Neural cell (in vitro differentiated cells): ENCODE results near the gene CSTB. TPM values are rescaled to one million over a fixed set of nuclear protein-coding genes. Genes with fewer than 3 reads are reported as not detected.

Experiments used
- H2AFZ ChIP-seq: fragments of 200-600, 300-800 bp; sonication (generic), shearing (Covaris generic); 2 replicates; pipeline ENCODE4 v1.6.0; 2014; ENCODE audit warnings: low read depth, mild to moderate bottlenecking, antibody characterized with exemption, low read length, moderate library complexity
- H3F3A ChIP-seq: fragments of 200-600 bp; shearing (Covaris generic); 2 replicates; pipeline ENCODE4 v1.6.1; 2016; ENCODE audit warnings: mild to moderate bottlenecking, moderate library complexity, mixed read lengths, antibody characterized with exemption, low read length; ENCODE audit not compliant: insufficient read depth, poor library complexity, severe bottlenecking
- H3K27ac ChIP-seq: fragments of 200-600, 300-800 bp; sonication (generic), shearing (Covaris generic); 2 replicates; pipeline ENCODE4 v1.5.1; 2014; ENCODE audit warnings: mild to moderate bottlenecking, low read length, moderate library complexity
- H3K27me3 ChIP-seq: fragments of 300-800, 200-600 bp; sonication (generic), shearing (Covaris generic); 2 replicates; pipeline ENCODE4 v1.6.0; 2014; ENCODE audit warnings: mild to moderate bottlenecking, low read depth, low read length, moderate library complexity; ENCODE audit not compliant: insufficient read depth
- H3K36me3 ChIP-seq: fragments of 300-800, 200-600 bp; sonication (generic), shearing (Covaris generic); 2 replicates; pipeline ENCODE4 v1.5.1; 2014; ENCODE audit warnings: mild to moderate bottlenecking, antibody characterized with exemption, low read length, moderate library complexity; ENCODE audit not compliant: insufficient read depth
- H3K4me2 ChIP-seq: fragments of 300-800, 200-600 bp; sonication (generic), shearing (Covaris generic); 2 replicates; pipeline ENCODE4 v1.6.0; 2014; ENCODE audit warnings: mild to moderate bottlenecking, low read length
- H3K4me3 ChIP-seq: fragments of 300-800, 200-600 bp; sonication (generic), shearing (Covaris generic); 2 replicates; pipeline ENCODE4 v1.5.1; 2014; ENCODE audit warnings: mild to moderate bottlenecking, low read length, moderate library complexity
- H3K79me2 ChIP-seq: fragments of 200-600 bp; shearing (Covaris generic); replicated peaks from 2 replicates; pipeline ENCODE4 v1.6.0; 2014; ENCODE audit warnings: mild to moderate bottlenecking, low read length, moderate library complexity; ENCODE audit not compliant: insufficient read depth
- H3K9ac ChIP-seq: fragments of 300-800, 200-600 bp; sonication (generic), shearing (Covaris generic); 2 replicates; pipeline ENCODE4 v1.6.1; 2016; ENCODE audit warnings: mild to moderate bottlenecking, low read length, mixed read lengths
- H3K9me2 ChIP-seq: fragments of 200-600 bp; shearing (Covaris generic); 2 replicates; pipeline ENCODE4 v1.6.1; 2016; ENCODE audit warnings: mild to moderate bottlenecking, low read length, mixed read lengths; ENCODE audit not compliant: insufficient read depth
- H3K9me3 ChIP-seq: fragments of 200-600, 300-800 bp; sonication (generic), shearing (Covaris generic); 2 replicates; pipeline ENCODE4 v1.6.1; 2016; ENCODE audit warnings: mild to moderate bottlenecking, mixed run types, low read length, moderate library complexity, mixed read lengths
- H4K20me1 ChIP-seq: fragments of 200-600 bp; shearing (Covaris generic); 2 replicates; pipeline ENCODE4 v1.6.1; 2016; ENCODE audit warnings: mild to moderate bottlenecking, mixed run types; ENCODE audit not compliant: insufficient read depth
- EP300 ChIP-seq: fragments of 450-650 bp; conservative IDR thresholded peaks from 2 replicates; pipeline ENCODE4 v1.6.1; 2014; ENCODE audit warnings: antibody characterized with exemption, mild to moderate bottlenecking, moderate library complexity; ENCODE audit not compliant: poor library complexity, severe bottlenecking
- EZH2 ChIP-seq: fragments of 200-600, 300-800 bp; shearing (Covaris generic), sonication (generic); IDR thresholded peaks from 2 replicates; pipeline ENCODE4 v1.6.1; 2014; ENCODE audit warnings: antibody characterized with exemption, low read length, borderline replicate concordance, mild to moderate bottlenecking; ENCODE audit not compliant: insufficient read depth, poor library complexity, severe bottlenecking
- MXI1 ChIP-seq: fragments of 450-650 bp; conservative IDR thresholded peaks from 2 replicates; pipeline ENCODE4 v1.6.1; 2014; ENCODE audit warnings: antibody characterized with exemption, mild to moderate bottlenecking; ENCODE audit not compliant: poor library complexity, severe bottlenecking
- POLR2AphosphoS5 ChIP-seq: IDR thresholded peaks from 2 replicates; pipeline ENCODE4 v1.6.1; 2012
- RAD21 ChIP-seq: fragments of 450-650 bp; conservative IDR thresholded peaks from 2 replicates; pipeline ENCODE4 v1.6.1; 2014; ENCODE audit warnings: antibody characterized with exemption, mild to moderate bottlenecking, moderate library complexity
- REST ChIP-seq: IDR thresholded peaks from 2 replicates; pipeline ENCODE4 v1.6.1; 2012; ENCODE audit warnings: borderline replicate concordance
- SMC3 ChIP-seq: fragments of 450-650 bp; conservative IDR thresholded peaks from 2 replicates; pipeline ENCODE4 v1.6.1; 2014; ENCODE audit warnings: antibody characterized with exemption, mild to moderate bottlenecking, moderate library complexity; ENCODE audit not compliant: poor library complexity
- TAF1 ChIP-seq: IDR thresholded peaks from 2 replicates; pipeline ENCODE4 v1.6.1; 2012; ENCODE audit warnings: low read depth
- polyA plus RNA-seq: library from polyadenylated mRNA; depleted of rRNA; stranded (reverse); fragments of >200 nt; gene quantifications from 2 replicates; pipeline ENCODE4 v1.2.3, GENCODE V29; 2014
- TF ChIP-seq, protein P1 (sequence below): fragments of 450-650 bp; IDR thresholded peaks from 2 replicates; pipeline ENCODE4 v1.5.1; 2014; ENCODE audit warnings: antibody characterized with exemption, mild to moderate bottlenecking, moderate library complexity; ENCODE audit not compliant: poor library complexity, severe bottlenecking

The CSTB gene
- polyA plus RNA-seq, 1 donor from 2014 or later, result 9.7 TPM

GRCh38 chr21:43740497-43741156 lies 35.5 kb downstream of the CSTB start:
- Histone ChIP-seq H2AFZ (no peak overlapping the region), H3K36me3 (no peaks in the 10 kb centered on the region), H3K27me3 (no peaks in the 10 kb centered on the region), H3K9ac (no peak overlapping the region), H4K20me1 (no peaks in the 10 kb centered on the region), H3K79me2 (no peaks in the 10 kb centered on the region), H3K4me2 (no peak overlapping the region), H3K4me3 (no peak overlapping the region), H3K9me3 (no peaks in the 10 kb centered on the region), H3F3A (no peaks in the 10 kb centered on the region), H3K9me2 (no peaks in the 10 kb centered on the region), H3K27ac (no peak overlapping the region)
- no peak for TF ChIP-seq TAF1

DNA sequence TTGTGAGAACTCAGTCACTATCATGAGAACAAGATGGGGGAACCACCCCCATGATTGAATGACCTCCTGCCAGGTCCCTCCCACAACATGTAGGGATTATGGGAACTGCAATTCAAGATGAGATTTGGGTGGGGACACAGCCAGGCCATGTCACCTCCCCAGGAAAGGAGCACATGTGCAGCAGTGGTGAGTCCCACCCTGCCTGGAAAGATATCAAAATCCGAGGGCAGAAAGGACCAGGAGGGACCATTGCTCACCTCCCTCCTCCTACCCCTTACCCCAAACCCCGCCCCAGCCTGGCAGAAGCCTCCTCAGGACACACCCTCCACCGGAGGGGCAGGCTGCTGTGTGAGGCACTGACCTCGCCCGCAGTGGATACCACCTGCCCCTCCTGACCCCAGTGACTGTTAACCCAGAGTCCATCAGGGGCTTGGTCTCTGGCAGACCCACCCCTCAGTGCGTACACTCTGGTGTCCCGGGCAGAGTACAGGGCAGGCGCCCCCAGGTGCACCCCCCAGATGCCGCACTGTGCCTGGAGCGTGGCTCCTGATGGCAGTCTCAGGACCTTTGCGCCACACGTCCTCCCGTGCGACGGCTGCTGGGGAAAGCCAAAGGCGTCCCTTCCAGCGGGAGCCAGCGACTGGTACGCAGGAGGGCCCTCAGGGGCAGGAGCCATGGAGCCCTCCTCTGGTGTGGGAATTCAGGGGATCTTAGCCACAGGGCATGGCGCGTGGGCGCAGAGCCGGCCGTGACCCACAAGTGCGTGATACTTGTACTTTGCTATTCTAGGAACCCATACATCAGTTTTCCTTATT lies 36.3 kb downstream of the CSTB start:
- TF ChIP-seq, protein P1, sequence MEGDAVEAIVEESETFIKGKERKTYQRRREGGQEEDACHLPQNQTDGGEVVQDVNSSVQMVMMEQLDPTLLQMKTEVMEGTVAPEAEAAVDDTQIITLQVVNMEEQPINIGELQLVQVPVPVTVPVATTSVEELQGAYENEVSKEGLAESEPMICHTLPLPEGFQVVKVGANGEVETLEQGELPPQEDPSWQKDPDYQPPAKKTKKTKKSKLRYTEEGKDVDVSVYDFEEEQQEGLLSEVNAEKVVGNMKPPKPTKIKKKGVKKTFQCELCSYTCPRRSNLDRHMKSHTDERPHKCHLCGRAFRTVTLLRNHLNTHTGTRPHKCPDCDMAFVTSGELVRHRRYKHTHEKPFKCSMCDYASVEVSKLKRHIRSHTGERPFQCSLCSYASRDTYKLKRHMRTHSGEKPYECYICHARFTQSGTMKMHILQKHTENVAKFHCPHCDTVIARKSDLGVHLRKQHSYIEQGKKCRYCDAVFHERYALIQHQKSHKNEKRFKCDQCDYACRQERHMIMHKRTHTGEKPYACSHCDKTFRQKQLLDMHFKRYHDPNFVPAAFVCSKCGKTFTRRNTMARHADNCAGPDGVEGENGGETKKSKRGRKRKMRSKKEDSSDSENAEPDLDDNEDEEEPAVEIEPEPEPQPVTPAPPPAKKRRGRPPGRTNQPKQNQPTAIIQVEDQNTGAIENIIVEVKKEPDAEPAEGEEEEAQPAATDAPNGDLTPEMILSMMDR, result no peak
- TF ChIP-seq SMC3, result no peak
- TF ChIP-seq MXI1, result no peak
- no peak for TF ChIP-seq TAF1
- no peak for TF ChIP-seq EP300
- TF ChIP-seq EZH2, result no peak
- TF ChIP-seq RAD21, result no peak
- no peak for TF ChIP-seq REST
- TF ChIP-seq POLR2AphosphoS5, result no peak
- H3K9ac ChIP-seq, result no peak overlapping the region
- no peak overlapping the region for H3K27ac ChIP-seq
- no peaks in the 10 kb centered on the region for H4K20me1 ChIP-seq
- H3K9me2 ChIP-seq, result no peaks in the 10 kb centered on the region
- H3K79me2 ChIP-seq, result no peaks in the 10 kb centered on the region
- H3K4me2 ChIP-seq, result no peak overlapping the region
- H3F3A ChIP-seq, result no peaks in the 10 kb centered on the region
- H3K9me3 ChIP-seq, result no peaks in the 10 kb centered on the region
- no peak overlapping the region for H3K4me3 ChIP-seq
- no peaks in the 10 kb centered on the region for H3K36me3 ChIP-seq
- no peak overlapping the region for H2AFZ ChIP-seq
- no peaks in the 10 kb centered on the region for H3K27me3 ChIP-seq
